ELF-1 (cell line): ENCODE results near the gene SUSD3.
A peak's percentile ranks its signal among the peaks of the same experiment; 100 is the strongest.

ENCODE experiments used
- DNase-seq: peaks from one replicate; pipeline ENCODE4 v3.0.0-alpha.2; 2016; ENCODE audit warnings: low read depth, low spot score

The SUSD3 gene

DNA sequence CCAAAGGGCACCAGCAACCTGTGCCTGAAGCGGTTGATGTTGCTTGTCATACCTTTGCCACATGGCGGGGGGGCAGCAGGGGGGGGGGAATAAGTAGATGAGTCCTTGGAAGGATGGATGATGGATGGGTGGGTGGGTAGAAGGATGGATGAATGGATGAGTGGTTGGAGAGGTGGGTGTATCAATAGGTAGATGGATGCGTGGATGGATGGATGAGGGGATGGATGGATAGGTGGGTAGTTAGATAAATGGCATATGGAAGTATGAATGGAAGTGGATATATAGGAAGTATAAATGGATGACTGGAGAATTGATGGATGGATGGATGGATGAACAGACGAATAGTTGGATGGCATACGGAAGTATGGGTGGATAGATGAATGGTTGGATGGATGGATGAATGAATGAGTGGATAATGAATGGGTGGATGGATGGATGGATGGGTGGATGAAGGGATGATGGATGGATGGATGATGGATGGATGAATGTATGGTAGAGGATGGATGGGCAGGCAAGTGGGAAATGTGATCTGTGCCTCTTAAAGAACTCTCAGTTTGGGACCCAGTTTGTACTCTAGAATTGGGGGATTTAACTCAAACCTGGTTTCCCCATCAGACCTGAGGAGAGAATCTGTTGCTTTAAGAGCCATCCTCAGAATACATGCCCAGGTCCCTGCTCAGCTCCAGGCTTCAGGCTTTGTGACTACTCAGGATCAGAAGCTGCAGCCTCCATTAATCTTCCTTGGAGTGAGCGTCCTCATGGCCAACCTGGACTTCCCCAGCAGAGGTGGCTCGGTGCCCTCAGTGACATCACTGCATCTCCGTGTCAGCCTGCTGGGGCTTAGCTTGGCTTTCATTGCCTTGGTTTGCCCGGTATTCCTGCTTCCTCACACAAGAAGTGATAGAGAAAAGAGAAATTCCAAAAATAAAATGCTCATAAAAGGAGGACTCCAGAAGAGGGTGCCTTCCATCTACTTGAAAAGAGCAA, 27.6 kb upstream of the SUSD3 start:
- DNase-seq, result no peak

DNA sequence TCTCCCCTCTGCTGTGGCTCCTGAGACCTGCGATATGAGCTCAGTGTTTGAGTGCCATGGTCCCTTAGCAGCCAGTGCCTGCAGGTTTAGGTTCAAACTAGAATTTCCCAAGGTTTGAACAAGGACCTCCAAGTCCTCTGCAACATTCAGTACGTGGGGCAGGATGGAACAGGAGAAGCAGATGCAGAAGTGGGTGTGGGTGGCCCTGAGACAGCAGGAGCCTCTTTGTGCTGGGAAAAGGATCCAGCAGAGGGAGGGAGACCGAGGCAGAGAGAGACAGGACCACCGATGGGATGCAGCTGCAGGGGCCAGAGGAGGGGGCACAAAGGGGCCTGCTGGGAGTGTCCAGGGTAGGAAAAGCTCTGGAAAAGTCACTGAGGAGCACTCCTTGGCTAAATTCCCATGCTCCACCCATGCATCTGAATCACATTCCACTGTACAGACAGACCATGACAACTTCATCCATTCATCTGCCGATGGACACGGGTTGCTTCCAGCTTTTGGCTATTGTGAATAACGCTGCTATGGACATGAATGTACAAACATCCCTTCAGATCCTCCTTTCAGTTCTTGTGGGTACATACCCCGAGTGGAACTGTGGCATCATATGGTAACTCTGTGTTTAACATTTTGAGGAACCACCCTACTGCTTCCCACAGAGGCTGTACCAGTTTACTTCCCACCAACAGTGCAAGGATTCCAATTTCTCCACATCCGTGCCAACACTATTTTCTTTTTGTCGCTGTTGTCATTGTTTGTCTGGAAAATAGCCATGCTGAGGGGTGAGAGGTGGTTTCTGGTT, 26.7 kb upstream of the SUSD3 start:
- DNase-seq, result no peak

DNA sequence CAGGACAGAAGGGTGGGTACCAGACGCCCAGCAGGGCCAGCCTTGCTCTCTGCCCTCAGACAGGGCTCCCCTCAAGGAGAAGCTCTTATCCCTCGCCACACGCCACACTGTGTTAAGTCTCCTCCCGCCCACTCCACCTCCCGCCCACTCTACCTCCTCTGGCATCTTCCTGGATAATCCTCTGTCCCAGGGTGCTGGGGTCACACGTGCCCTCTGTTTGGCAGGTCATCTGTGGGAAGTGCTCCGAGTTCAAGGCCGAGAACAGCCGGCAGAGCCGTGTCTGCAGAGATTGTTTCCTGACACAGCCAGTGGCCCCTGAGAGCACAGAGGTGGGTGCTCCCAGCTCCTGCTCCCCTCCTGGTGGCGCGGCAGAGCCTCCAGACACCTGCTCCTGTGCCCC, 26.0 kb upstream of the SUSD3 start:
- no peak for DNase-seq

DNA sequence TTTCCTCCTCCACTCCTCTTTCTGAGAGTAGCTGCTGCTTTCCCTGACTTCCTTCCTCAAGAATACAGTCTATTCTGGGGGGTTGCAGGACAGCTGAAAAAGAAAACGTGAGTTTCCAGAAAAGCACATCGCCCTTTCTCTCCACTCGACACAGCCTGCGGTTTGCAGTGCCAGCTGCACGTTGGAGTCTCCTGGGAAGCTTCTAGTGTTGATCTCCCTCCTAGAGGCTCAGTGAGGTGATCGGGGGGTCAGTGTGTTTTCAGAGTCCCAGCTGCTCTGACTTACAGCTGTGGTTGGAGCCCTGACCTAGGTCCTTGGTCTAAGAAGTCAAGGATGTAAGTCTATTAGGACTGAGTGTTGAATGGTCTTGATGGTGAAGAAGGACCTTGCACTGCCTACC, 25.0 kb upstream of the SUSD3 start:
- DNase-seq, result no peak

DNA sequence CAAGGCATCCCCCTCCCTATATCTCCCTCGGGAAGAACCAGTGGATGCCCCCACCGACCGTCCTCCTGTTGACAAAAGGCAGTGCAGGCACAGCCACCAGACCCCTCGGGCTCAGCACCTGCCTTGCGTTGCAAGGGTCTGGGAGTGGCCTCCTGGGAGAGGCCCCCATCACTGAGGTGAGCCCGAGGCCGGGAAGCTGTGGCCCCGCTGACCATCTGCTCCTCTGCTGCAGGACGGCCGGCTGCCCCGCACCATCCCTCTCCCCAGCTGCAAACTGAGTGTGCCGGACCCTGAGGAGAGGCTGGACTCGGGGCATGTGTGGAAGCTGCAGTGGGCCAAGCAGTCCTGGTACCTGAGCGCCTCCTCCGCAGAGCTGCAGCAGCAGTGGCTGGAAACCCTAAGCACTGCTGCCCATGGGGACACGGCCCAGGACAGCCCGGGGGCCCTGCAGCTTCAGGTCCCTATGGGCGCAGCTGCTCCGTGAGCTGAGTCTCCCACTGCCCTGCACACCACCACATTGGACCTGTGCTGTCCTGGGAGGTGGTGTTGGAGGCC, 23.3 kb upstream of the SUSD3 start:
- no peak for DNase-seq

DNA sequence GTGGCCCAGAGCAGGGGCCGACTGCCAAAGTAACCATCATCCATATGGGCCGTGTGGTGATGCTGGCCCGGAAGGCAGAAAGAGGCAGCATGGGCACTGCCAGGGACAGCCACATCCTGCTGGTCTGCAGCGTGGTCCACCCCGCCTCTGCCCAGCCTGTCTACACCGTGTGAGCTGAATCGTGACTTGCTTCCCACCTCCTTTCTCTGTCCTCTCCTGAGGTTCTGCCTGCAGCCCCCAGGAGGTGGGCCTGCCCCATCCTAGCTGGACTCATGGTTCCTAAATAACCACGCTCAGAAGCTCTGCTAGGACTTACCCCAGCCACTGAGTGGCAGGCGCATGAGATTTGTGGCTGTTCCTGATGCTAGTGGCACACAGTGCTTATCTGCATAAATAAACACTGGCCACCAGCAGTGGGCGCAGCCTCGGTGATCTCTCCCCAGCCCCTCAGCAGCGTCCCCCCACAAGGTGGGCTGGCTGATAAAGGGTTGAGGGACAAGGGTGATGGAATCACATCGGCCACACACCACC, 22.6 kb upstream of the SUSD3 start:
- no peak for DNase-seq

DNA sequence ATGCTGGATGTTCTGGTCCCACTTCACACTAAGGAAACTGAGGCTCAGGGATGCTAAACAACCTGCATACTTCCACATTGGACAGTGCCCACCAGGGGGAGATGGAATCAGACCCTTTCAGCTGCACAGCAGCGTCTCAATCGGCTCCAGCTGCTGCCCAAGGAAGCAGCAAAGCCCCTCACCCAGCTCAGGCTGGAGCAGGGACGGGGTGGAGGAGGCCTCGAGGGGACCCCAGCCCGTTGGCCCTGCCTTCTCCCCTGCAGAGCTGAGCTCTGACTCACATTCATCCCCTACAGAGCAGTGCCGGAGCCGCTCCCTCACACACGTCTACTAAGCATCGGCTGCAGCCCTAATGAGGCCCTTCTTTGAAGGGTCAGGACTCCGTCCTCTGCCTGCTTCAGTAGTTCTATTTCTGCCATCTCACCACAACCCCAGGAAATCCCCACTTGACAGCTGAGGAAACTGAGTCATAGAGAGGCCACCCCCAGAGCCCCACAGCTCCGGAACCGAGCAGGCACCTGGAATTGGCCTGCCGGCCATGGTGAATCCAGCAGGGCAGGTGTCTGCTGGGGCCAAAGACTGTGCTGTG, 21.5 kb upstream of the SUSD3 start:
- no peak for DNase-seq

DNA sequence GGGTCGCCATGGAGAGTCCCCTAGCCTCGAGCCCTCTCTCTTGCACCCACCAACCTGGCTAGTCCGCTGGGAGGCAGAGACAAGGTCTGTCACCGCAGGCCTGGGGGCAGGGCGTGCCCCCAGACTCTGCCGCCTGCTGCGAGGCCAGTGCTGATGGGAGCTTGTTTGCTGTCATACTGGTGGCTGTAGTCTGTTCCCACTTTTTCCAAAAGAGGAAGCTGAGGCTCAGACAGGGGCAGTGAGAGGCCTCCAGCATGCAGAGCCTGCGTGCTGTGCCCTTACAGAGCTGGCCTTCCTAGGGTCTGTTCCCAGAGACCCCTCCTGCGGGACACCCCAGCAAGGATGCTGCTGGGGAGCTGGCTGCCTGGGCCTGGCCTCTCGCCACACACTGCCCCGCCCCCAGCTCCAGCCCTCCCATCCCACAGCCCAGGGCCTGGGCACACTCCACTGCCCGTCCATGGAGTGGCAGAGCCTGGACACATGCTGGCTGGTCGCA, 21.0 kb upstream of the SUSD3 start:
- peak; percentile 16 for DNase-seq

DNA sequence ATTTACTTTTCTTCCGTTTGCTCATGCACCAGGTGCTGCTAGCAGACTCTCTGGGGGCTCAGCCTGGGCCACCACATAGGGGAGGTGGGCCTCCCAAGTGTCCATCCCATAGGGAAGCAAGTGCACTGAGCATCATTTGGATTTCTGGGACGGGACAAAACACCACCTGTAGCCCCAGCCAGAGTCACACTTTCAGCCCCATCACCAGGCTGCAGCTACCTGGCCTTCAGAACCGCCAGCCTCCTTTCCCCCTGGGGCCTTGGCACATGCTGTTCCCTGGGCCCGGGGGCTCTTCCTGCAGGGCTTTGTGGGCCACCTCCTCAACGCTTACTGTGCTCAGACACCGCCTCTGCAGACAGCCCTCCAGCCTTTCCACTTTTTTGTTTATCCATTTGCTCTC, 19.6 kb upstream of the SUSD3 start:
- no peak for DNase-seq

DNA sequence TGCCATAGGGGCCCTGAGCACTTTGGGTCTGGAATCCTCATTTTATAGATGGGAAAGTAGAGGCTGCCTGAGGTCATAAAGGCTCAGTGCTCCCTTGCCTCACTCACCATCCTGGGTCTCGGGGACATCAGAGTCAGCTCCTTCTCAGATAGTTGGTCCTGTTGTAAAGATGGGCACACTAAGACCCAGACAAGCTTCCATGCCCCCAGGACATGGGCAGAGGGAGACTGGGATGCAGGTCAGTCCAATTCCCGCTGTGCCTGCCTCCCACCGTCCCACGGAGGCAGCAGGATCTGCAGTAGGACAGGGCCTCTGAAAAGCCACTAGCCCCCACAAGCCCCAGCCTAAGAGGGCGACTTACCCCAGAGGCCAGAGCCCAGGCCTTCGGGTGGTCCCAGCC, 19.0 kb upstream of the SUSD3 start:
- DNase-seq, result no peak

DNA sequence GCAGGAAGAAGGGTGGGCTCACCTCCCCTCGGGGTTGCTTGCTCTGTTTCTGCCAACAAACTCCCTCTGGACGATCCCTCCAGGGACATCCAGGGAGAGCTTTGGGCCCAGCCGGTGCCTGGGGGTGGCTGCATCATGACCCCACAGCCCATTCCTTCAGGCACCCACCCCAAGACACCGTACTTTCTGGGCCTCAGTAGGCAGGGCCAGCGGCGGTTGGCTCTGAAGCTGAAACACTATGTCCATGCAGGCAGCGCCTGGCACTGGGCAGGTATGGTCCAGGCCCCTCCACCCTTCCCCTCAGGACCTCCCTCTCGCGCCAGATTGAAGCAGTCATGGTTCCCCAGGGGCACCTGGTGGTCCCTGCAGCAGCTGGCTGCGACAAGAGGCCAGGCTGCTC, 18.5 kb upstream of the SUSD3 start:
- no peak for DNase-seq

DNA sequence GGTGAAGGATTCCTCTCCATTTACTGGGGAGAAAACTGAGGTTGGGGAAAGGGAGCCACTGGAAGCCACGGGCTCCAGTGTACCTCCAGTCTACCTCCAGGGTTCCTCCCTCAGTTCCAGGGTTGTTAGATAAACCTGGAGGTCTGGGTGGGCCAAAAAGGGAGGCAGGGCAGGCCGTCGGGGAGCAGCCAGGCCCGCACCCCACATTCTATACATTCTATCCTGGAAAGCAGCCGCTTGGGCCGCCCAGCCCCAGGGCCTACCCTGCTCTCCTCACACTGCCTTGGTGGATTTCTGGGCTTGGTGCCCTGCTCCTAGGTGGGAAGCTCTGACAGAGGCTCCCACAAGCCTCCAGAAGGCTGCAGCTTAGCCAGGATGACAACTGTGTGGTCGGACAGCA, 18.1 kb upstream of the SUSD3 start:
- DNase-seq, result no peak

DNA sequence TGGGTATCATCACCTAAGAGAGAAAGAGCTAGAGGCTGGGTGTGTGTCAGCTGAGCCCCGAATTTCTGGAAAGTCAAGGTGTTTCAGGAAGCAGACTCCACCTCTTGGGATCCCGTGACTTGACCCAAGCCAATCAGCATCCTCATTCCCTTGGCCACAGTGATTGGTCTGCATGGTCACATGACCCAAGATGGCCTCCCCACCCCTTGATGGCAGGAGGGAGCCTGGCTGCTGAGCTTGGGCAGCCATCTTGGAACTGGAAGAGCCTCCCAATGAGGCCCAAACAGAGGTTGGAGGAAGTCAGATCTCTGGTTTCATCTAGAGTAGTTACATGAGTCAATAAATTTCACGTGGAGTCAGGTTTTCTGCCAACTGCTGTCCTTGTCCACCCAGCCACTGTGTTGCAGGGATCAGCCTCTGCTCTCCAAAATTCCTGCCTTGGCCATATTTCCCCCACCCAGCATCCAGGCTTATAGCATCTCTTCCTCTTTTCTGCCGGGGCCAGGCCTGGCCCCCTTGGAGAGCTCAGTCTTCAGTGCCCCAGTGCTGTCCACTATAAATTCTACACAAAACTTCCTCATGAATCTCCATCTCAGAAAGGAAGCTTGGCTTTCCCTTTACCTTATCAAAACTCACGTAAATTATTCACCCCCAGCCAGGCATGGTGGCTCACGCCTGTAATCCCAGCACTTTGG, 17.2 kb upstream of the SUSD3 start:
- no peak for DNase-seq

DNA sequence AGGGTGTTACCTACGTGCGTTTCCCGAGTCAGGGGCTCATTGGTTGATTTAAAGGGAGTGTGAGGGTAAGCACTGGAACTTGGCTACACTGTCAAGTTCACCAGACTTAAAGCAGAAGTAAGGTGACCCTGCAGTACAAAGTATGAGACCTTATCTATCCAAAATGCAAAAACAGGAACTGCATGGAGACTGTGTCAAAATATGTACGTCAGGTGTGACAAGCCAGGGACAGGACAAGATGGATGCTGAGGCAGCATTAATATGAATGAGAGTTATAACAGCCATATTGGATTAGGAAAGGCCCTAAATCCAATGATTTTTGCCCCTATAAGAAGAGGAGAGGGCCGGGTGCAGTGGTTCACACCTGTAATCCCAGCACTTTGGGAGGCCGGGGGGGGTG, 15.4 kb upstream of the SUSD3 start:
- DNase-seq, result no peak

DNA sequence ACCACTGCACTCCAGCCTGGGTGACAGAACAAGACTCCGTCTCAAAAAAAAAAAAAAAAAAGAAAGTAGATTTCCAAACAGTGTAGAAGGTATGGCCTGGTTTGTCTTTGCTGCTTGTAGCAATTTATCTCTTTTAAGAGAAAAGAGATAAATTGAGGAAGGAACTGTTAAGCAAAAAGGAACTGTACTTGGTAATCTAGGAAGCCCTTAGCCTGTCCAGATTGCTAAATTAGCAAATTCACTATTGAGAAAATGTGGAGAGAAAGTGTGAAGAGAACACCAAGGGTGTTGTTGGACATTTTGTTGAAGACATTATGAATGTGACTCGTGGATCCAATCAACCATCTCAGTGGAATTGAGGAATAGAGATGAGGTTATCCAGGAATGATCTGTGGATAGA, 13.0 kb upstream of the SUSD3 start:
- no peak for DNase-seq

DNA sequence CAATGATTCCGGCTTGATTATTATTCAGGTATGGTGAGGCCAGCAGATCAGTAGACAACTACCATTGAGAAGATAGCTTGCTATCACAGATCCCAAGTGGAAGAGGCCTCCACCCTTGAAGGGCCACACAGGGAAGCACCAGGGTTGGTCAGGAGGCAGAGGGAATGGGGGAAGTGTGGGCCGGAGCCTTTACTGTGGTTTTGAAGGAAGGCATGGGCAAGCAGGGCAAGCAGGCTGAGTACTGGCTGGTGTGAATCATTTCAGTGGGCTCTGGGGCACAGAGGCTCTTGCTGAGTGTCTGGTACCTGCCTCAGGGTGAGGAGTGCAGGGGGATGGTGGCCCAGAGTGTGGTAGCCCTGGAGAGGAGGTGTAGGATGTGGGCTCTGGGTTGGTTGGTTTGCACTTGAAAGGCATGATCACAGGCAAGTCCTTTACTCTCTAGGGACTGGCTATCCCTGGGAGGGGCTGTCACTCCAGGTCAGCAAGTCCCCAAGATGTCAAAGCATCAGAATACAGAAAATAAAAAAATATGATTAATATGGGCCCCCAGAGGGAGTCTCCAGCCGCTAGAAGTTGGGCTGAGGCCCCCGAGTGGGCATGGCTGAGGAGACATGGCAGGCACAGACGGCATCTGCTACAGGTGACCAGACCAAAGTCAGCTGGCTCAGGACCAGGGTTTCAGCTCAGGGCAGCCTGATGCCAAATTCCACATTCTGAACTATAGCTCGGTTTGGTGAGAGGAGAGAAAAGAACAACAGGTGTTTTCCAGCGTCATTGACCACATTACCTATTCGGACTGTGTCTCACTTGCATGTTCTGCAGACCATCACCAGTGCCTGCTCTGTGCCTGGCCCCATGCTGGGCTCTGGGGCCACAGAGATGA, 9.7 kb upstream of the SUSD3 start:
- DNase-seq, result no peak

DNA sequence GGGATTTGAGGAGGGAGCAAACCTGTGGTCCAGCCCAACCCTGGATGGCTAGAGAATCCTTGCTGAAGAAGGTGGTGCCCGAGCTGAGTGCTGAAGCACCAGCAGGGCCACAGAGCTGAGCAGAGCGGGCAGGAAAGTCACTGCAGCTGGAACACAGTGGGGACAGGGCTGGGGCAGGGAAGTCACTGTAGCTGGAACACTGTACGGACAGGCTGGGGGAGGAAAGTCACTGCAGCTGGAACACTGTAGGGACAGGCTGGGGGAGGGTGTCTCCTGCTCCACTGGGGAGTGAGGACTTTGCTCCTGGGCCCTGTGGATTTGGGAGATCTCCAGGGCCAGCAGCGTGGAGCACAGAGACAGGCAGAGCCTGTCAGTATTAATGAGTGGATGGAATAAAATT, 9.0 kb upstream of the SUSD3 start:
- DNase-seq, result peak; percentile 30

DNA sequence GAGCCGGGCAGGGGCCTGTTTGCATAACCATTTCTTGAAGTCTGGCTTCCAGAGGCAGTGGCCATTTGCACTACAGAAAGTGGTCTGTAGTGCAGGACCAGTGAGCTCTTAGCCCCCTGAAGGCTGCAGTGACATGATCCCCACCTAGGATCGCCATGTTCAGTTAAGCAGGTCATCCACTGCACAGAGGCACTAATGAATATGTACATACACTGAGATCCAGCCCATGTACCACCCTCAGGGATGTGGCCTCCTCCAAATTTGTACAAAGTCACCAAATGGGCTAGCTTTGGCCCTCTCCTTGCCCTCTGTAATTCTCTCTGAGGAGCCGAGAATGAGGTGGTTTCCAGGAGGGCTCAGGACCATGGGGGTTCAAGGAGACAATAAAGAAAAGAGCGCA, 8.3 kb upstream of the SUSD3 start:
- no peak for DNase-seq

DNA sequence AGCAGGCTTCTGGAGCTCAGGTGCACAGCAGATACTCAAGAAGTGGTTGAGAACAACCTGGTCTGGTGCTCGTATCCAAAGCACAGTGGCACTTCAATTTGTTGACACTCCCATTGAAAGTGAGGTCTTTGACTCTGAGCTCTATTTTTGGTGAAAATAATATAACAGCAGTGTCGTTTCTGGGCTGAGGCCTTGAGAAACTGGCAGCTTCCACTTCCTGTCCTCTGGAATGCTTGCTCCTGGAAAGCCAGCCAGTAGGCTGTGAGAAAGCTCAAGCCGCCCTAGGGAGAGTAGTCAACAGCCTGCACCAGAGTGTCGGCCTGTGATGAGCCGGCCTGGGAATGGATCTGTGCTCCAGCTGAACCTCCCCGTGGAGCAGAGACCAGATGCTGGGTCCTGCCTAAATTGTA, 6.8 kb upstream of the SUSD3 start:
- peak; percentile 25 for DNase-seq
